A673 (cell line): ENCODE measurements around the gene POU6F1. TPM values are rescaled to one million over a fixed set of nuclear protein-coding genes. Genes with fewer than 3 reads are reported as not detected.

ENCODE experiments used
- BruUV-seq: library from RNA; stranded (reverse); fragments of 400-500 nt; replicated peaks from 2 replicates; lab custom pipeline; 2021; lab: Mats Ljungman, UMichigan
- CTCF ChIA-PET: fragments of 300-600 bp; sonication (Branson Sonifier 250); formaldehyde crosslinking; loops from one replicate; lab custom pipeline; 2022; ENCODE audit warnings: antibody characterized with exemption; lab: Charles Lee
- POLR2A ChIA-PET: fragments of 300-600 bp; sonication (Branson Sonifier 250); formaldehyde crosslinking; loops from one replicate; lab custom pipeline; 2022; ENCODE audit warnings: antibody characterized with exemption; ENCODE audit not compliant: low non-redundant PET; lab: Charles Lee
- DNase-seq: peaks from one replicate; pipeline ENCODE4 v3.0.0-alpha.2; 2015; ENCODE audit warnings: low spot score
- H3K27ac ChIP-seq: fragments of 200-600 bp; sonication (generic); 2 replicates; pipeline ENCODE4 v1.5.1; 2016; ENCODE audit warnings: mixed run types, low read depth, mild to moderate bottlenecking, mixed read lengths, antibody characterized with exemption, low read length; ENCODE audit not compliant: poor library complexity, severe bottlenecking
- H3K27me3 ChIP-seq: fragments of 200-600 bp; sonication (generic); replicated peaks from 2 replicates; pipeline ENCODE4 v1.6.1; 2017; ENCODE audit warnings: mixed run types, low read depth, mild to moderate bottlenecking, mixed read lengths, antibody characterized with exemption, low read length; ENCODE audit not compliant: insufficient read depth, poor library complexity
- H3K36me3 ChIP-seq: fragments of 200-600 bp; sonication (generic); 2 replicates; pipeline ENCODE4 v1.6.1; 2016; ENCODE audit warnings: mixed run types, mild to moderate bottlenecking, mixed read lengths, antibody characterized with exemption, low read length; ENCODE audit not compliant: insufficient read depth, poor library complexity, severe bottlenecking
- H3K4me1 ChIP-seq: fragments of 200-600 bp; sonication (generic); 2 replicates; pipeline ENCODE4 v1.6.1; 2017; ENCODE audit warnings: mixed run types, mild to moderate bottlenecking, mixed read lengths, antibody characterized with exemption, low read length; ENCODE audit not compliant: insufficient read depth, poor library complexity, severe bottlenecking
- H3K4me3 ChIP-seq: fragments of 200-600 bp; sonication (generic); 2 replicates; pipeline ENCODE4 v1.5.1; 2016; ENCODE audit warnings: low read depth, mixed run types, mild to moderate bottlenecking, mixed read lengths, low read length; ENCODE audit not compliant: poor library complexity, severe bottlenecking
- H3K9me3 ChIP-seq: fragments of 200-600 bp; sonication (generic); 2 replicates; pipeline ENCODE4 v1.6.1; 2016; ENCODE audit warnings: mixed run types, low read depth, mild to moderate bottlenecking, mixed read lengths, antibody characterized with exemption, low read length; ENCODE audit not compliant: poor library complexity, severe bottlenecking
- CTCF ChIP-seq: fragments of 300-800, 200-600 bp; sonication (generic); conservative IDR thresholded peaks from 2 replicates; pipeline ENCODE4 v1.5.1; 2017; ENCODE audit warnings: low read depth, mild to moderate bottlenecking, antibody characterized with exemption, low read length, moderate library complexity, mixed read lengths
- EZH2 ChIP-seq: fragments of 200-600 bp; sonication (generic); IDR thresholded peaks from 2 replicates; pipeline ENCODE4 v1.6.1; 2017; ENCODE audit warnings: borderline replicate concordance, low read depth, mild to moderate bottlenecking, mixed read lengths, antibody characterized with exemption, low read length; ENCODE audit not compliant: poor library complexity, severe bottlenecking
- intact Hi-C: fragments of 100-400 bp; cut with micrococcal nuclease; formaldehyde crosslinking; loops from one replicate; pipeline ENCODE4 v1.10.0; 2022; ENCODE audit not compliant: unreplicated experiment
- total RNA-seq: library from RNA; stranded (reverse); gene quantifications from 2 replicates; pipeline ENCODE4 v1.2.3, GENCODE V29; 2021

POU6F1 gene
- total RNA-seq, 1 experiment from 2014 or later, result 13.6 TPM

DNA sequence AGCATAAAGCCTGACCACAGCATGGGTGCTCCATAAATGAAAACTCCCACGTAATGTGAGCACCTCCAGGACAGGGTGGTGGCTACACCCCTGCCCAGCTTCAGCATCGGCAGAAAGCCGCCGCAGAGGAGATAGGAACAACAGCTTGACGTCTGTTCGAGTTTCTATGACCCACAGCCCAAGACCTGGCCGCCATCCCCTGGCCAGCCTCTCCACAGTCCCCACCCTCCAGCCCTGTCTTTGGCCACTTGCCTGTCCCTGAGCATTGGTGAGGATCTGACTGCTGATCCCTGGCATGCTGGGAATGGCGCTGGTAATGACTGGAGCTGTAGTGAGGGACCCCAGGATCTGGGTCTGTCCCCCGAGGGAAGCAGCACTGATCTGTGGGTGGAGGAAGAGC, 21.3 kb downstream of the POU6F1 start:
- CTCF ChIA-PET, result interaction anchor here (0.6 kb wide), 1 partner anchor 252 kb away, joined by 3 read pairs; no protein-coding TSS in a partner anchor
- DNase-seq, result no peak
- POLR2A ChIA-PET, result no interaction called here
- Histone ChIP-seq H3K4me3 (no peak overlapping the region), H3K36me3 (no peaks in the 10 kb centered on the region), H3K27ac (no peak overlapping the region), H3K27me3 (no peaks in the 10 kb centered on the region), H3K4me1 (no peaks in the 10 kb centered on the region), H3K9me3 (no peaks in the 10 kb centered on the region)
- intact Hi-C loops, result no loop called here
- BruUV-seq, result no TSS peak
- no peak for TF ChIP-seq EZH2
- no peak for TF ChIP-seq CTCF

DNA sequence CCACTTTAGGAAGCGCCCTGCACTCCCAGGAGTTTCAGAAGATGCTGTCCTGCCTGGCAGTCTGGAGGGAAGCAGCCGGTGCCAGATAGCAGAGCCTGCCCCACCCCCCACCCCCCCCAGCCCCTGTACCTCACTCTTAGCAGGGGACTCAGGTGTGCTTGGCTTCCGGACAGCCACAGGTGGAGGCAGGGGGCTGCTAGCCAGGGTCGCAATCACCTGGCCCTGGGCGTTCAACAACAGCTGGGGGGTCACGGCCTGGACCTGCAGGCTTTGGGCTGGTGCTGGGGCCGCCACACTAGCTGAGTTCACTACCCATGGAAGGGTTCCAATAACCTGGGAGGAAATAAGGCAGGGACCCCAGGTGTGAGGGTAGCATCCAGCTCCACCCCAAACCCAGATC, 22.0 kb downstream of the POU6F1 start:
- BruUV-seq, result no TSS peak
- H3K27ac ChIP-seq, result no peak overlapping the region
- H3K27me3 ChIP-seq, result no peaks in the 10 kb centered on the region
- DNase-seq, result no peak
- intact Hi-C loops, result no loop called here
- H3K36me3 ChIP-seq, result no peaks in the 10 kb centered on the region
- ChIA-PET CTCF (interaction anchor here (0.6 kb wide), 1 partner anchor 252 kb away, joined by 3 read pairs; no protein-coding TSS in a partner anchor), POLR2A (no interaction called here)
- H3K4me1 ChIP-seq, result no peaks in the 10 kb centered on the region
- no peaks in the 10 kb centered on the region for H3K9me3 ChIP-seq
- H3K4me3 ChIP-seq, result no peak overlapping the region
- no peak for TF ChIP-seq CTCF
- no peak for TF ChIP-seq EZH2

GRCh38 chr12:51192284-51192671, 25.6 kb downstream of the POU6F1 start:
- Histone ChIP-seq H3K9me3 (no peaks in the 10 kb centered on the region), H3K36me3 (no peaks in the 10 kb centered on the region), H3K4me3 (no peak overlapping the region), H3K27me3 (no peaks in the 10 kb centered on the region), H3K27ac (no peak overlapping the region), H3K4me1 (no peaks in the 10 kb centered on the region)
- DNase-seq, result no peak
- CTCF ChIA-PET, result no interaction called here
- TF ChIP-seq EZH2 (no peak), CTCF (no peak)
- POLR2A ChIA-PET, result no interaction called here
- no TSS peak for BruUV-seq
- intact Hi-C loops, result no loop called here
